Measurements from ENCODE around the gene FAM111A.

- TF ChIP-seq ZNF830 (CRISPR knock-in tag; IDR thresholded peaks at IDR 0.05), result no peak
- peak; percentile 93 to 97 (median 93) for TF ChIP-seq CTCF (IDR thresholded peaks at IDR 0.05 in 2 of 3, conservative IDR thresholded peaks at IDR 0.05 in 1 of 3; ENCODE audit: insufficient read depth in 2 of 3, low read depth in 1 of 3, low read length in 3 of 3)
These were observed 6.8 kb upstream of the FAM111A start for GRCh38 chr11:59135648-59136461.
